GM20431 (cell line): Measurements from ENCODE around the gene CALR.

ENCODE experiments used
- in situ Hi-C: fragments of 300-500 bp; cut with MseI, MboI; formaldehyde crosslinking; loops from one replicate; pipeline ENCODE4 v1.15.0; 2020; ENCODE audit warnings: low sequenced_read_pairs; ENCODE audit not compliant: unreplicated experiment

CALR gene

DNA sequence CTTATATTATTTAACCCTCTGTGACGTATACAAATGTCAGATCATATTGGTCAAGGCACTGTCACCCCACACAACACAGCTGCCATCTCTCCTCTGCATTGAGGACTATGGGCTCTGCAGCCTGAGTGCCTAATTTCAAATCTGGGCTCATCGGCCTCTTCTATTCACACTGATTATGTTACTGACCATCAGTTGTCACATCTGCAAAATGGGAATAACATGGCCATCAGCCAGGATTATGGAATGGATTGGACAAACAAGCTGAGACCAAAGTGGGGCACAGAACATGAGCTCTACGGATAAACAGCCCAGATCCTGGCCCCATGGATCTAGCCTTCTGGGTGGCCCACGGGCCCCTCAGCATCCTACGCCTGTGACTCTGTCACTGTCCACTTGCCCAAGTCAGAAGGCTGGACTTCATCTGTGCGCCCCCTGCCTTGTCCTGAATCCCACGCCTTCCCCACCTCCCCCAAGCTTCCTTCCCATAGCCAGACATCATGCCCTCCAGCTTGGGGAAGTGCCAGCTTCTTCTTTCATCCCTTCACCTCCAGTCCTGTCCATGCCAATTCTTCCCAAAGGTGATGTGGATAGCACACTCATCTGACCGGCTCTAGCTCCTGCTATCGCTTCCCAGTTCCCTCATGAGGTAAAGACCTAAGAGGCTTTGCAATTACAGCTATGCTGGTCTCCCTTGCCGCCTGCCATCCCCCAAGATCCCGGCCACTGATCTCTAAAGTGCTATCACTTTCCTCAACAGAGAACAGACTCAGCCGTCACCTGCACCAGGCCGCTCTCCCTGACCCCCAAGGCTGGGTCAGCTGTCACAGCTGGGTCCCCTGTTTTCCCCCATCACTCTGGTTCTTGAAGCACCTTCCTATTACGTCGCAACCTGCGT, 5.8 kb upstream of the CALR start:
- in situ Hi-C loops = no loop called here

DNA sequence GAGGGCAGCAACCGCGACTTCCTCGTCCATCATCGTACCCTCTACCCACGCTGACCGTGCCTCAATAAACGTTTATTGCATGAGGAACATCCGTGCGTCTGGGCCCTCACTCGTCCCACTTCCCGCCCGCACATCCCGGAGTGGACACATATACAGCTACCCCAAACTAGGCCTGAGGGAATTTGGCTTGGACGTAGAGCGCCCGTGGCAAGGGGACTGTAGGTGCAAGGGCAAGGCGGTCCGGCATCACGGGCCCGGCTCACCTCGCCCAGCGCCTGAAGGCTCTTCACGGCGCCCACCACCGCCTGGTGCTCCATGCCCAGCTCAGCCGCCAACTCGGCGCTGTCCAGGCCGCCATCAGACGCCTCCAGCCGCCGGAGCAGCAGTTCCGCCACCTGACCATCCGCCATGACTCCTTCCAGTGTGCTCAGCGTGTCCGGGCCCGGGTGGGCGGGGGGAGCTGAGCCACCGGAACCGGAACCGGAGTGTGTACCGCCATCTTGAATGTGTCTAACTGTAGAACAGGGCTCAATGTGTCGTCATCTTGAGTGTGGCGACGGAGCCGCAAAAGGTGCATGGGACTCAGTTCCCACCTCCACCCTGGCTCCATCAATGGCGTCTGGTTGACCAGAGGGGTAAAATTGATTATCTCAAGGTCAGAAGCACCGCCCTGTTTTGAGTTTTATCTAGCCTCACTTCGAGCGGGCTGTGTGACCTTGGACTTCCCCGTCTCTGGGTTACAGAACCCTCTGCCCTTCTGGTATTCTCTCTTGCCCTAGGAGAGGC, 4.9 kb upstream of the CALR start, which contains the start of gene FARSA:
TSS of gene FARSA (minus strand) at position 425 of the 786 bp plus-strand sequence. CDS start at position 410, 15 bp downstream.
- in situ Hi-C loops = no loop called here

DNA sequence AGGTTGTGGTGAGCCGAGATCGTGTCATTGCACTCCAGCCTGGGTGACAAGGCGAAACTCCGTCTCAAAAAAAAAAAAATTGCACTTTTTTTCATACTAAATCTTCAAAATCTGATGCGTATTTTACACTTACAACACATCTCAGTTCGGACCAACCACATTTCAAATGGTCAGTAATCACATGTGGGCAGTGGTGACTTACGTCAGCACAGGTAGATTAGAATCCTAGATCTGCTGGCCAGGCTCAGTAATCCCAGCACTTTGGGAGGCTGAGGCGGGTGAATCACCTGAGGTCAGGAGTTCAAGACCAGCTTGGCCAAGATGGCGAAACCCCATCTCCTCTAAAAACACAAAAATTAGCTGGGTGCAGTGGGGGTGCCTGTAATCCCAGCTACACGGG, 3.3 kb upstream of the CALR start:
- in situ Hi-C loops = no loop called here

DNA sequence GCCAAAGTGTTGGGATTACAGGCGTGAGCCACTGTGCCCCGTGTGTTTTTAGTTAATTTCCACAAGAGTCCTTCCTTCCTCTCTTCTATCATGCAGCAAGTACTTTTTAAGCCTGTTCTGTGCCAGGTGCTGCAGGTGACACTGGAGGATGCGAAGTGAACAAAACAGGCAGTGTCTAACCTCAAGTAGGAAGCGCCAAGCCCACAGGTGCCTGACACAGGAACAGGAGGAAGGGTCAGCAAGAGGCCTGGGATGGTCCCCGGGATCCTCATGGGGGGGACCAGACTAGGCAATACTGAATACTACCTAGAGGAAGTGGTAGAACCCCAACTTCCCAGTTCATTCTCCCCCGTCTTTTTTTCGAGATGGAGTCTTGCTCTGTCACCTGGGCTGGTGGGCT, 1.8 kb upstream of the CALR start:
- in situ Hi-C loops = no loop called here

DNA sequence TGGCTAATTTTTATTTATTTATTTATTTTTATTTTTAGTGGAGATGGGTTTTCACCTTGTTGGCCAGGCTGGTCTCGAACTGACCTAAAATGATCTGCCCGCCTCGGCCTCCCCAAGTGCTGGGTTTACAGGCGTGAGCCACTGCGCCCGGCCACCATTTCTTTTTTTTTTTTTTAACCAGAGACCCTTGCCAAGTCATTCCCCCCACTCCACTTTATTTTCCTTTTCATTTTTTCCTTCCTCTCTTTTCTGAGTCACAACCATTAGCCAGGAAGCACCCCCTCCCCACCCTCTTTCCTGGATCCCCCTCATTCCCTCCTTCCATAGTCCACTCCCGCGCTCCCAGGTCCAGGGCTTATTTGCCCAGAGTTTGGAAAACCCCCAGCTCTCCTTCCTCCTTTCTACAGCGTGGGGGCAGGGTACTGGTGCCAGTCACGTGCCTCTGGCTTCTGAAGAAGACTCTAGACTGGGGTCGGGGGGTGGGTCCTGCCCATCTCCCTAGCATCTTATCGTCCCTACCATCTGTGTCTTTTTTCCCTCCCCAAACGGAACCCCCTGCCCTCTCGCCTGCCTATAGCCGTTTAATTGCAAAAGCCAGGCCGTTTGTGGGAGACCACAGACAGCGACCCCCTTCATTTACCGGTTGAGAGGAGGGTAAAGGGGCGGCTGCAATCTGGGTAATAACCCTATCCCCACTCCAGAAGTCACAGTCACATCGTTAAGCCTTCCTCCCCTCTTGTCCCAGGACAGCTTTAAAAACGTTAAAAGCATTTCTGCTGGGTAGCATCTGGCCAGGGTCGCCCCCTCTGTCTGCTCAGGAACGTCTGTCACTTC, 1.1 kb upstream of the CALR start:
- in situ Hi-C loops = no loop called here

DNA sequence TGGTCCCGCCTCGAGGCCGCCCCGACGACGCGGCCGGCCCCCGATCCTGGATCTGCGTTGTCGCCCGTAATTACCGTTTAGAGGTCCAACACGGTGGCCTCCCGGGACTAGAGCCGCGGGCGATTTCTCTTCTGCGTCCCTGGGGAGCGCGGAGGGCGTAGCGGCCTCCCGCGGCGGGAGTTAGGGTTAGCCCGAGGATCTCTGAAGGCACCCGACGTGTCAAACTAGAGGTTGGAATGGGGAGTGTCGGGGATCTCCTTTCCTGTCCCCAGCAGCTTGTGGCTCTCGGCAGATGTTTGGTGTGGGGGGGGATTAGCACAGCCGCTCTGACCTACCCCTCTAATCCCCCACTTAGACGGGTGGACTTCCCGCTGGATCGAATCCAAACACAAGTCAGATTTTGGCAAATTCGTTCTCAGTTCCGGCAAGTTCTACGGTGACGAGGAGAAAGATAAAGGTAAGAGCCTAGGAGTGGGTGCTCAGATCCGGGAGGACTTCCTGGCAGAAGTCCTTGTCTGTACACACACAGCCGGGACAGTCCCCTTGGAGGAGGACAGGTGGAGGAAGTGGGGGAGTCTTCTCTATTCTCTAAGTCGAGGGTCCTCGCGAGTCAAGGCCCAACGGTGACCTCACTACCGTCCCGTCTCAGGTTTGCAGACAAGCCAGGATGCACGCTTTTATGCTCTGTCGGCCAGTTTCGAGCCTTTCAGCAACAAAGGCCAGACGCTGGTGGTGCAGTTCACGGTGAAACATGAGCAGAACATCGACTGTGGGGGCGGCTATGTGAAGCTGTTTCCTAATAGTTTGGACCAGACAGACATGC, 581 bp downstream of the CALR start:
- in situ Hi-C loops = no loop called here

DNA sequence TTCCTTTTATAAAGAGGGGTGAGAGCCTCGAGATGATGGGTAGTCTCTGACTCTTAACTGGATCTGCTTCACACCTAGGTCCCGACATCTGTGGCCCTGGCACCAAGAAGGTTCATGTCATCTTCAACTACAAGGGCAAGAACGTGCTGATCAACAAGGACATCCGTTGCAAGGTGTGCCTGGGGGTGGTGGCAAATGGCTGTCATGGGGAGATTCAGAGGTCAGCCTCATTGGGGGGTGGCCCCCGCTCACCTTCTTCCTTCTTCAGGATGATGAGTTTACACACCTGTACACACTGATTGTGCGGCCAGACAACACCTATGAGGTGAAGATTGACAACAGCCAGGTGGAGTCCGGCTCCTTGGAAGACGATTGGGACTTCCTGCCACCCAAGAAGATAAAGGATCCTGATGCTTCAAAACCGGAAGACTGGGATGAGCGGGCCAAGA, 1.6 kb downstream of the CALR start:
- in situ Hi-C loops = no loop called here

DNA sequence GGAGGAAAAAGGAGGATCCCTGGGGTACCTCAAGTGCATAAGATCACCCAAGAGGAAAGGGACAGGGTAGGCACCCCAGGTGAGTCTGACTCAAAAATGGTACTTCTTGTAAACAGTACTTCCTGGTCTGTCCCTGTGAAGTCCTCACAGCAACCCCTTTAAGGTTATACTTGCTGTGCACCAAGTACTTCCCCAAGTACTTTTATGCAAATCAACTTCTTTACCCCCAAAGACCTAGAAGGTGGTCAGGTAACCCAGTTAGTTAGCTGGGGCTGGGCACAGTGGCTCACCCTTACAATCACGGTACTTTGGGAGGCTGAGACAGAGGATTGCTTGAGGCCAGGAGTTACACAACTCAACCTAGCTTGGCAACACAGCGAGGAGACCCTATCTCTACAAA, 2.5 kb downstream of the CALR start:
- in situ Hi-C loops = no loop called here

DNA sequence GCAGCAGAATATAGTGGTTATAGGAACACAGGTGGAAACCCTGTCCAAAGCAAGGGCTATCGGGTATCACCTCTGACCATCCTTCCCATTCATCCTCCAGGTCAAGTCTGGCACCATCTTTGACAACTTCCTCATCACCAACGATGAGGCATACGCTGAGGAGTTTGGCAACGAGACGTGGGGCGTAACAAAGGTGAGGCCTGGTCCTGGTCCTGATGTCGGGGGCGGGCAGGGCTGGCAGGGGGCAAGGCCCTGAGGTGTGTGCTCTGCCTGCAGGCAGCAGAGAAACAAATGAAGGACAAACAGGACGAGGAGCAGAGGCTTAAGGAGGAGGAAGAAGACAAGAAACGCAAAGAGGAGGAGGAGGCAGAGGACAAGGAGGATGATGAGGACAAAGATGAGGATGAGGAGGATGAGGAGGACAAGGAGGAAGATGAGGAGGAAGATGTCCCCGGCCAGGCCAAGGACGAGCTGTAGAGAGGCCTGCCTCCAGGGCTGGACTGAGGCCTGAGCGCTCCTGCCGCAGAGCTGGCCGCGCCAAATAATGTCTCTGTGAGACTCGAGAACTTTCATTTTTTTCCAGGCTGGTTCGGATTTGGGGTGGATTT, 5.1 kb downstream of the CALR start:
- in situ Hi-C loops = no loop called here

DNA sequence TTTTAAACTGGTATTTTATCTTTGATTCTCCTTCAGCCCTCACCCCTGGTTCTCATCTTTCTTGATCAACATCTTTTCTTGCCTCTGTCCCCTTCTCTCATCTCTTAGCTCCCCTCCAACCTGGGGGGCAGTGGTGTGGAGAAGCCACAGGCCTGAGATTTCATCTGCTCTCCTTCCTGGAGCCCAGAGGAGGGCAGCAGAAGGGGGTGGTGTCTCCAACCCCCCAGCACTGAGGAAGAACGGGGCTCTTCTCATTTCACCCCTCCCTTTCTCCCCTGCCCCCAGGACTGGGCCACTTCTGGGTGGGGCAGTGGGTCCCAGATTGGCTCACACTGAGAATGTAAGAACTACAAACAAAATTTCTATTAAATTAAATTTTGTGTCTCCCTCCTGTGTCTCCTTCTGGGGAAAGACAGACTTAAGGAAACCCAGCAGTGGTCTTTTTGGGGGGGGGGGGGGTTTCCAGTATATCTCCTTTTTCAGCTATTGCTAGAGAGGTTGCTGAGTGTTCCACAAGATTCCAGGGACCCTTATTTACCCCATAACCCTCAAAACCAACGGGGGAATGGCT, 5.8 kb downstream of the CALR start:
- in situ Hi-C loops = no loop called here

DNA sequence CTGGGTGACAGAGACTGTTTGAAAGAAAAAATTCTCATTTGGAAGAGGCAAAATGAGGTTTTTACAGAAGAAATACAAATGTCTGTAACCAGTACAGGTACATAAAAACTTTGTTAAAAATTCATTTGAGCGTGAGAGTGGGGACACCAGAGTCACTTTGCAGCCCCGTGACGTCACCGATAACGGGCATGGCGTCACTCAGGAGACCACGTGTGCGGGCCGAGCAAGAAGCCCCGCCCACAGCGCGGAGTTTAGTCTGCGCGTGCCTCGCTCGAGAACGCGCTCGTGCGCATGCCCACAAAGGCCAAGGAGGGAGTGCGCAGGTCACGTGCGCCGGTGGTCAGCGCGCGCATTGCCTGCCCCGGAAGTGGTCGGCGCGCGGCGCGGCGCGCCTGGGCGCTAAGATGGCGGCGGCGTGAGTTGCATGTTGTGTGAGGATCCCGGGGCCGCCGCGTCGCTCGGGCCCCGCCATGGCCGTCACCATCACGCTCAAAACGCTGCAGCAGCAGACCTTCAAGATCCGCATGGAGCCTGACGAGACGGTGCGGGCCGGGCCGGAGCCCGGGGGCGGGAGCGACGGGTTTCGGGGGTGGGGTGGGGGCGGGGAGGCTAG, 7.2 kb downstream of the CALR start, which contains the start of gene RAD23A:
TSS of gene RAD23A (plus strand) at position 384 of the 613 bp plus-strand sequence. CDS start at position 471, 87 bp downstream.
- in situ Hi-C loops = no loop called here

DNA sequence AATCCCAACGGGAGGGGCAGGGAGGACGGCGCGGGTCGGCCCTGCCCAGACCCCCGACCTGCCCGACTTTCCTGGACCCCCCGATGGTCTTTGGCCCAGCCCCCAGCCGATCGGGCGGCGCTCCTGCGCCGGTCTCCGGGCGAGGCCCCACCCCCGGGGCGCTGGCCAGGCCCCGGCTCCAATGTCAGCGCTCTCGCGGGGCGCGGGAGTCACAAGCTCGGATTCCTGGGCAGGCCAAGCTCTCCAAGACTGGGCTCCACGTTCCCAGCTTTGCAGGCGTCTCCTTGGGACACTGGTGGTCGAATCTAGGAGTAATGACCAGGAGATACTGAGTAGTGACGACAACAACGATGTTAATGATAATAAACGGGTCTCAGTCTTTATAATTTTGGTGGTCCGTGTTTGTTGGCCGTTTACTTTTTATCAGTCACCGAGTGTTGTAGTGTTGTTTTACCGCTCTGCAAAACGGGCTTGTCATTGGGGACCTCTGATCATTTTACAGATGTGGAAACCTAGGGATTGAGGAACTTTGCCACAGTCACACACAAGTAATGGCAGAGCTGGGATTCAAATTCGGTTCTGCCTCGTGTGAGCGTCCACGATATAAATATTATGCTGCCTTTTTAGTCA, 7.8 kb downstream of the CALR start:
- in situ Hi-C loops = no loop called here

DNA sequence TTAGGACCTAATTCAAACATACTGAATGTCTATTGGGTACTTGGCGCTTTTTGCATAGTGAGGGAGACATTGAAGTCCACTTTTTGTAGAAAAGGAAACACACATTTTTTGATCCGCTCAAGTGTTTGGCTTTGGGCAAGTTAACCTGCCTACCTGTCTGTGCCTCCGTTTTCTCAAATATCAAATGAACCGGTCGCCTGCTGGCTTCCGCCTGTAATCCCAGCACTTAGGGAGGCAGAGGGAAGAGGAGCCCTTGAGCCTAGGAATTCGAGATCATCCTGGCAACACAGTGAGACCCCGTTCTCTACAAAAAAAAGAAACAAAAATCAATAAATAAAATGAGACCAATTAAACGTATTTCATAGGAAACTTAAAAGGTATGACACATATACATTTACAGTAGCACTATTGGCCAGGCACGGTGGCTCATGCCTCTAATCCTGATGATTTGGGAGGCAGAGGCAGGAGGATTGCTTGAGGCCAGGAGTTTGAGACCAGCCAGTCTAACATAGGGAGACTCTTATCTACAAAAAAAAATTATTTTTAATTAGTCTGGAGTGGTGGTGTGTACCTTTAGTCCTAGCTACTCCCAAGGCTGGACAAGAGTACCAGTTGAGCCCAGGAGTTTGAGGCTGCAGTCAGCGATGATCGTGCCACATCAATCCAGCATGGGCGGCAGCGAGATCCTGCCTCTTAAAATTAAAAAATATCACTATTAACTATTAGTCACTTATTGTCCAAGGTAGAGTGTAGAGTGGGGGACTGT, 8.5 kb downstream of the CALR start:
- in situ Hi-C loops = no loop called here

DNA sequence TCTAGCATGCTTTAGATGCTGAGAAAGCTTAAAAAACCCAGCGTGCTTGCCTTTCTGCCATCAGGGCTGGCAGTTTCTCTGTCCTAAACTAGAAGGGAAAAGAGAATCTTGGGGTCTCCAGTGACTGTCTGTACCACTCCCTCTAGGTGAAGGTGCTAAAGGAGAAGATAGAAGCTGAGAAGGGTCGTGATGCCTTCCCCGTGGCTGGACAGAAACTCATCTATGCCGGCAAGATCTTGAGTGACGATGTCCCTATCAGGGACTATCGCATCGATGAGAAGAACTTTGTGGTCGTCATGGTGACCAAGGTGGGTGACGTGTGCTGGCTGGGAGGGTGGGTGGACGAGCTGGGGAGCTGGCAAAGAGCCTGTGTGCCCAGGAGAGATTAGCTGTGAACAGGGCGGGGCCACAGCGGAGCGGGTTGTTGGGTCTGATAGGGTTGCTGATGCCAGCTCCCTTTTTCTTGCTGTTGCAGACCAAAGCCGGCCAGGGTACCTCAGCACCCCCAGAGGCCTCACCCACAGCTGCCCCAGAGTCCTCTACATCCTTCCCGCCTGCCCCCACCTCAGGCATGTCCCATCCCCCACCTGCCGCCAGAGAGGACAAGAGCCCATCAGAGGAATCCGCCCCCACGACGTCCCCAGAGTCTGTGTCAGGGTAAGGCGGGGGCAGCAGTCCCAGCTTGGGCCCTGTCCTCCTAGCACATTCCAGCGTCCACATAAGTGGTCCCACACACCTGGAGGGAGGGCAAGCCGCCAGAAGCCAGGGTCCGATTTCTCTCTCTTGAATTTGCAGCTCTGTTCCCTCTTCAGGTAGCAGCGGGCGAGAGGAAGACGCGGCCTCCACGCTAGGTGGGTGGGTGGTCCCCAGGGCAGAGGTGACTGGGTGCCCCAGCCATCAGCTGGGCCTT, 9.5 kb downstream of the CALR start:
- in situ Hi-C loops = no loop called here

DNA sequence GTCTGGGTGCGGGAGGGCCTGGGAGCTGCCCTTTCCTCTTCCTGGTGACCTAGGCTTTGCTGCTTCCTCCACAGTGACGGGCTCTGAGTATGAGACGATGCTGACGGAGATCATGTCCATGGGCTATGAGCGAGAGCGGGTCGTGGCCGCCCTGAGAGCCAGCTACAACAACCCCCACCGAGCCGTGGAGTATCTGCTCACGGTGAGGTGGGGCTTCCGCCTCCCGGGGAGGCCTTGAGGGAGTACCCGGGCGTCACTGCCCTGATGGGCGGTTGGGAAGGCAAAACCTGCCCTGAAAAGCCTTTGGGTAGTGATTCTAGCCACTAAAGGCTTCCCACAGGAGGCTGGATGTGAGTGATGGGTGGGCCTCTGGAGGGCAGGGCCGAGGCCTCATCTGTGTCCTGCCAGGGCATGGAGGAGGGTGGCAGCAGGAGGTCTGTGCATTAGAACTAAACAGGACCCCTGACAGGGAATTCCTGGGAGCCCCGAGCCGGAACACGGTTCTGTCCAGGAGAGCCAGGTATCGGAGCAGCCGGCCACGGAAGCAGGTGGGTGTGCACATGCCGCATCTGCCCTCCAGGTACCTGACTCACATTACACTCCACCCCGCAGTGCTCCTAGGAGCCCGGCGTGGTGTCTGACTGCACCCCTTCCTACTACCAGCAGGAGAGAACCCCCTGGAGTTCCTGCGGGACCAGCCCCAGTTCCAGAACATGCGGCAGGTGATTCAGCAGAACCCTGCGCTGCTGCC, 10.4 kb downstream of the CALR start:
- in situ Hi-C loops = no loop called here
